Activated T-cell treated with anti-CD3 and anti-CD28 coated beads for 48 hours (primary cell): ENCODE measurements around the gene CERS1.
A peak's percentile ranks its signal among the peaks of the same experiment; 100 is the strongest.

ENCODE experiments used
- DNase-seq: peaks from one replicate; pipeline ENCODE4 v3.0.0-alpha.2; 2020; ENCODE audit warnings: low read depth

Gene CERS1

GRCh38 chr19:18895824-18896341 is at the start of gene CERS1:
CERS1 (minus strand) TSS chr19:18896158; CDS start chr19:18896072, 86 bp downstream.
- DNase-seq: no peak

GRCh38 chr19:18945297-18945696 is 49.3 kb upstream of the CERS1 start:
- DNase-seq: no peak

DNA sequence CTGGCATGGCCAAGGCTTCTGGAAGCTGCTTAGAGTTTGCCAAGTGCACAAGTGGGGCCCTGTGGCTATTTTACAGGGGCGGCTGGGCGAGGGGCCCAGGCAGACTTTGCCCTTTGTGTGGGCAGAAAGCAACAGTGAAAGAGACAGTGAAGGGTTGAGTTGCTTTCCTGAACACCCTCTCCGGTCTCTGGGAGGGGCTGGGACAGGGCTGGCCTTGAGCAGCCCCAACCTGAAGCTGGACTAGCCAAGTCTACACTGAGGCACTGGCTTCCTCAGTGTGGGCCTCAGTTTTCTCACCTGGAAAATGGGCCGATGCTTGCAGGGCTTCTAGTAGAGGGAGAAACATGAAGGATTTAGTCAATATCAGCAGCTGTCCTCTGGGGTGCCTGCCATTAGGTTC is 47.5 kb upstream of the CERS1 start:
- DNase-seq: no peak

GRCh38 chr19:18942692-18943091 is 46.7 kb upstream of the CERS1 start:
- no peak for DNase-seq

DNA sequence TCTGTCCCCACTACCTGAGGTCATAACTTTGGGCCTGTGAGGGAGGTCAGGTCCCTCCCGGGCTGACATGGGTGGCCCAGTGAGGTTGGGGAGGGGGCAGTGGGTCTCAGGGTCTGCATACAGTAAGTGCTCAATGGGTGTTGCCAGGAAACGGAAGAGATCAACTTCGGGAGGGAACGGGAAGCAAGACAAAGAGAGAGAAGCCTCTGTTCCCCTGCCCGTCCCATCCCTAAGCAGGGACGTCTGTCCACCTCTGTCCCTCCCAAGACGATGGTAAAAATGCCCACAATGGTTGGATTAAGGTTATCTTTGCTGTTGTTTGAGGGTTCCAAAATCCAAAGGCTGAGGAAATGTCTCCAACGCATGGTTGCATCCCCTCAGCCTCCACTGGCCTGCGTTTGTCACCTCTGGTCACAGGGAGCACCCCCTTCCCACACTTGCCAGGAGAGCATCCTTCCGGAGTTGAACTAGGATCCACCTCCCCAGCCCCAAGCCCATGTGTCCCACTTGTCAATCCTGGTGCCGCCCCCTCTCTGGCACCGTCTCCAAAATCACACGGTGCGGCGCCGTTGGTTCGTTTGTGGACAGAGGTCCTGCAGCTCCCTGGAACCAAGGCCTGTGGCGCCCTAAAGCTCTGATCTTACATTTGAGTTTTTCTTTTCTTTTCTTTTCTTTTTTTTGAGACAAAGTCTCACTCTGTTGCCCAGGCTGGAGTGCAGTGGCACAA is 45.8 kb upstream of the CERS1 start:
- no peak for DNase-seq

DNA sequence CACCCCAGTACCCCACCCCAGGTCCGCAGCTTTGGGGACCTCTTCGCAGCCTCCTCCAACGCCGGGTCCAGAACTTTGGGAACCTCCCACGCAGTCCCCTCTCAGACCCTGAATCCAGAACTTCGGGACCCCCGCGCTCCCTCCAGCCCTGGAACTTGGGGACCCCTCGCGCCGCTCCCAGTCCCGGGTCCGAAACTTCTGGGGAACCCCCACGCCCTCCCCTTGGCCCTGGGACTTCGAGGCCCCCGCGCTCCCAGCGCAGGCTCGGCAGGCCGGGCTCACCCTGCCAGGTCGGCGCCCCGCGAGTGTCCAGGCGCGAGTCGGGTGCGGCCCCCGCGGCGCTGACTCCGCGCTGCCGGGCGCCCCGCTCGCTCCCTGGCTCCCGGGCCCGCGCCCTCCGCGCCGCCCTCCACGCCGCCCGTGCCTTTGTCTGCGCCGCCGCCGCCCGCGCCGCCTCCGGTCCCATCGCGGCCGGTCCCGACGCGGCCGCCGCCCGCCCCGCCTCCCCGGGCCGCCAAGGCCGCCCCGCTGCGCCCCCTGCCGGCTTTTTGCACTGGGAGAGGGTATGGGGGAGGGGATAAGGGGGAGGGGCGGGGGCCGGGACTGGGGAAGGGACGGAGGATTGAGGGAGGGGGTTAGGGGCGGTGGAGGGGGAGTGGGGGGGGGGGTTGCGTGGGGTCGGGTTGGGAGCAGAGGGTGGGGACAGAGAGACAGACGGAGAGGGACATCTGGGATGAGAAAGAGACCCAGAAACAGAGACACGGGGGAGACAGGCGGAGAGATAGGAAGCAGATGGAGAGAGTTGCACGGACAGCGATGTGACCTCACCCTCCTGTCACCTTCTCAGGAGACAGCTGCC is 45.0 kb upstream of the CERS1 start, which contains the start of gene HOMER3:
Gene HOMER3, minus strand, starts transcription at position 449 of the 859 bp plus-strand sequence. CDS start 2,235 bp downstream, outside the sequence.
- DNase-seq: peak; percentile 76

DNA sequence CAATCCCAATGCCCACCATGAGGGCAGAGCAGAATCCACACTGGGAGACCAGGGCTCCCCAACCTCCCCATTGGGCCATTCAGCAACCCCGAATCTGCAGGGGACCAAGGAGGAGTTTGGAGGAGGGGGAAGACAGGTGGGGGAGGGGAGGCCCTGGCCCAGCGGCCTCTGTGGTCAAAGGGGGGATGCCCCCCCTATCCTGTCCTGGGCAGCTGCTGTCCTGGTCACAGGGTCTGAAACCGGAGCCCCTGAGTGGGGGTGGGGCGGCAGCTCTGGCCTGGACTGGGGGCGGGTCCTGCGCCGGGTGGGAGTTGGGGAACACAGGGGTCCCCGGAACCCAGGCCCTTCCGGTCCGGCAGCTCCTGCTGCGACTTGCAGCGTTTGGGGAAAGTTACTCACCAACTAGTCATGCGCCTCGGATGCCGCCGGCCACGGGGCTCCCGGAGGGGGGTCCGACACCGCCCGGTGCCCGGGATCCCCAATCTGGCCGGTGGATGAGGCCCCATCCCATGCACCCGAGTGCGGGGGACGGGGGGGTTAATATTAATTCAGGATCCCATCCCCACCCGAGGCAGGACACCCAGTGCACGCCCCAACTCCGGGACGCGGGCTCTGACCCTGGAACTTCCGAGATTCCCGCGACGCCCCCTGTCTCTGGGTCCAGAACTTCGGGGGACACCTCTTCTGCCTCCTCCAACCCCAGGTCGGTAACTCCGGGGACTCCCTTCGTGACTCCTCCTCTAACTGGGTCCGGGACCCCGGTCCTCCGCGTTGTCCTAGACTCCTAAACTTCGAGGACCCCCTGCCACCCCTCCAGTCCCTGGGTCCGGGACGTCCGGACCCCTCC is 44.2 kb upstream of the CERS1 start:
- DNase-seq: no peak

GRCh38 chr19:18939163-18939562 is 43.2 kb upstream of the CERS1 start:
- no peak for DNase-seq

DNA sequence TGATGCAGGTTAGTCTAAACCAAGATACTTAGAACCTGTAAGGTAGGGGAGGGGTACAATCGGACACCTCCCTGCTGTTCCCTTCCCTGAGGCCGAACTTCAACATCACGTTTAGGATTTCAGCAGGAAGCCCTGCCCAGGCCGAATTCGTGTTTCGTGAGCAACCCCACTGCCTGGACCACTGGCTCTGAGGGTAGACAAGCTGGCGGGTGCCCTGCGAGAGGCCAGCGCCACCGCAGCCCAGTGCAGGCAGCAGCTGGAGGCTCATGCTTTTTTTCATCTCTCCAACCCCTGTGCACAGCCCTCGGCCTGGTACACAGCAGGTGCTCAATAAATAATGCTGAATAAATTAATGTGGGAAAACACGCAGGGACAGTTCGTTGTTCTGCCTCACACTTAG is 37.3 kb upstream of the CERS1 start:
- no peak for DNase-seq

GRCh38 chr19:18932216-18932841 is 36.4 kb upstream of the CERS1 start:
- DNase-seq: peak; percentile 87

DNA sequence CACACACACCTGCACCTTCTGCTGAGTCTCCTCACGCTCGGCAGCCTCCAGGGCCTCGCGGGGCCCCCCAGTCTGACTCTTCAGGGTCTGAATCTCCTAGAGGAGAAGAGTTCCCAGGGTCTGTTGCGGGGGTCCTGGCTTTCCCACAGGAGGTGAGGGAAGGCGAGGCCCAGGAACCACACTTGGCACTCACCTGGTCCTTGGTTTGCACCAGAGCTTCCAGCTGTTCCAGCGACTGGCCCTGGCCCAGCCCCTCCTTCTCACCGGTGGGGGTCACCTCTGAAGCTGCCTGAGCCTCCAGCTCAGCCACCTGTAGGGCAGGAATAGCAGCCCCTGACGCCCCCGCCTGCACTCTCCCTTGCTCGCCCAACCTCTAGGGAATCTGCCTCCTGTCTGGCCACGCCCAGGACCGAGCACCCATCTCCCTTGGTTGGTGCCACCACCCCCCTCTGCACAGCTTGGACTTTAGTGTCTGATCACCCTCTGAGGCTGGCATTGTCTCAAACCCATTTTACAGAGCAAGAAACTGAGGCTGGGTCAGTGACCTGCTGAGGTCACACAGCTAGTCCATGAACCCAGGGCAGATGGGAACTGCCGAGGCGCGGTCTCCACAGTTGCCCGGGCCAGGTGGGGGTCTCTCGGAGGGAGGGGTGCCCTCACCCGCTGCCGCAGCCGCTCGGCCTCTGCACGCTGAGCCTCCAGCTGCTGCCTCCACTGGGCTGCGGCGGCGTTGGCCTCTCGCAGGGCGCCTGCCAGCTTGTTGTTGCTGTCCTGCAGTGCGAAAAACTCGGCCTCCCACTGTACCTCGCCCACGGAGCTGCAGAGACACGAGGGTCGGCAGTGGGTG is 35.6 kb upstream of the CERS1 start:
- no peak for DNase-seq

DNA sequence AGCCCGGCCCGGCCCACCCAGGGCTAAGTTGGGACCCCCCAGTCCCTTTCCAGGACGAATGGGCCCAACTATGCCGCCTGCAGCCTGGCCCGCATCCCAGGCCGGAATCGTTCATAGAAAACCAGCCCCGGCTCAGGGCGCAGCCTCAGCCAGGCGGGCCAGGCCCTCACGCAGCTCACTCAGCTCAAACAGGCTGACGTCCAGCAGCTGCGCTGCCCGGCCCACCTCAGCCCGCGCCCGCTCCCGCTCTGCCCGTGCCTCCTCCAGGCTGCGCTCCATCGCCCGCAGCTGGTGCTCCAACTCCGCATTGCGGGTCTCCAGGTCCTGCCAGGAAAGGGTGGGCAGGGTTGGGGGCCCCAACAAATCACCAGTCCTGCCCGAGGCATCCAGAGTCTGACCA is 33.4 kb upstream of the CERS1 start:
- DNase-seq: no peak

- no peak for DNase-seq
Observed at GRCh38 chr19:18928018-18928805, 32.3 kb upstream of the CERS1 start.

GRCh38 chr19:18924684-18925213 is 28.8 kb upstream of the CERS1 start:
- no peak for DNase-seq

DNA sequence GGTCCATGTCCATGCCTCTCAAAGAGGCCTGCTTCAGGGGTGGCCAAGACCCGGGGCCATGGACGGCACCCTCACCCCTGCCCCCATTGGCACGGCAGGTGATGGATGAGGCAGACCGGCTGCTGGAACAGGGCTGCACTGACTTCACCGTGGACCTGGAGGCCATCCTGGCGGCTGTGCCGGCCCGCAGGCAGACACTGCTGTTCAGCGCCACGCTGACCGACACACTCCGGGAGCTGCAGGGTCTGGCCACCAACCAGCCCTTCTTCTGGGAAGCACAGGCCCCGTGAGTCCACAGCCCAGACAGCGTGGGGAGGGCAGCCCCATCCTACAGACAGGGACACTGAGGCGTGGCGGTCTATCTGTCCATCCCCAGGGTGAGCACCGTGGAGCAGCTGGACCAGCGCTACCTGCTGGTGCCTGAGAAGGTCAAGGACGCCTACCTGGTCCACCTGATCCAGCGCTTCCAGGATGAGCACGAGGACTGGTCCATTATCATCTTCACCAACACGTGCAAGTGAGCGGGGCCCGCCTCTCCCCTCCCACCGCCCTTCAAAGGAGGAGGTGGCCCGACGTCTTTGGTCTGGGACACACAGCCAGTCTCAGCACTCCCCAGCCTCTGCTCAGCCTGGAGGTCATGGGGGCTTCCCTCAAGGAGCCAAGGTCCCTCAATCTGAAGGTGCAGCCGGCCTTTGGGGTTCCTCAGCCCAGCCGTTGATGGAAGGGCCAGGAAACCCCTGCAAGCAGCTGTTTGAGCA is 26.4 kb upstream of the CERS1 start:
- no peak for DNase-seq

DNA sequence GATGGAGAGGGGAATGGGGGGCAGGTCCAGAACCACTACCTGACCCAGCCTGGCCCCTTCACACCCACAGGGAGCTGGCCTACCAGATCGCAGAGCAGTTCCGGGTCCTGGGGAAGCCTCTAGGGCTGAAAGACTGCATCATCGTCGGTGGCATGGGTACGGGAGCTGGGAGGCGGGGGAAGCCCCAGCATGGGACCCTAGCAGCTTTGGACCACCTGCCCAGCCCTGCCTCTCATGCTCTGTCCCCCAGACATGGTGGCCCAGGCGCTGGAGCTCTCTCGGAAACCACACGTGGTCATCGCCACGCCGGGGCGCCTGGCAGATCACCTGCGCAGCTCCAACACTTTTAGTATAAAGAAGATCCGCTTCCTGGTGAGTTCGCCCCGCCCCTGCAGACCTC is 25.6 kb upstream of the CERS1 start:
- no peak for DNase-seq

GRCh38 chr19:18920400-18920799 is 24.4 kb upstream of the CERS1 start:
- no peak for DNase-seq

DNA sequence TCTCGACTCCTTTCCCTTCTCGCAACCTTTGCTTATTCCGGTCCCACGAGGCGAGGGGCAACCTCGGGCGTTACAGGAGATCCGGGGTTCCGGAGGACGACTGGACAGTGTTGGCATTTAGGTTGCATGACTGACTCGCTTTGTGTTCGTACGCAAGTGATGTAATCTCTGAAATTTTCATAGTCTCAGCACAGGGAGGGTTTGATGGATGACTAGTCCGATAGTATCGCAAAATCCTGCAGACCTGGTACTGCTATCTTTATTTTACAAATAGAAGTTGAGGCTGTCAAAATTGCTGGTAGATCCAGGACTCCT is 23.9 kb upstream of the CERS1 start:
- no peak for DNase-seq
